ENCODE data around the gene SEBOX.

- TF ChIP-seq CTCF (conservative IDR thresholded peaks at IDR 0.05; ENCODE audit: low read depth, low read length), result no peak
- TF ChIP-seq EZH2 (IDR thresholded peaks at IDR 0.05; ENCODE audit: low read length, unreplicated experiment), result no peak
These were observed 42.9 kb upstream of the SEBOX start for GRCh38 chr17:28407974-28408306.
